ENCODE measurements around the gene BPI.
"Not testable (repeated sequence)": the region's sequence is repeated elsewhere in the genome, so short reads cannot be mapped to it uniquely, and the experiment has no call there.

BPI gene

DNA sequence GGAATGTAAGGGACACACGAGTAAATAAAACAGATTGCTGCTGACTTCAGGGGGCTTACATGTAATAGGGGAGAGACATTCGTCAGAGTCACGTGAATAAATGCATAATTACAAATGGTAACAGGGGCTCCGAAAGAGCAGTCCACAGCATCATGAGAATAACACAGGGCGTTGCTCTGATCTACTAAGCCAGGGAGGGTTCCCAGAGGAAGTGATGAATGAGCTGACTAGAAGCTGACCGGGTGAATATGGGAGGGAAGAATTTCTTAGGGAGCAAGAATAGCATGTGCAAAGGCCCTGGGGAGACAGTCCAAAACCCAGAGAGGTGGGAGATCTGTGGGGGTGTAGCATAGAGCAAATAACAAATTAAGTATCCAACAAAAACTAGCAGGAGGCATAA is 2.4 kb downstream of the BPI start:
- no peak for FAIRE-seq

- no peak for FAIRE-seq
Observed at GRCh38 chr20:38307371-38308046, 3.6 kb downstream of the BPI start.

- no peak for FAIRE-seq
Observed at GRCh38 chr20:38308047-38308438, 4.1 kb downstream of the BPI start.

DNA sequence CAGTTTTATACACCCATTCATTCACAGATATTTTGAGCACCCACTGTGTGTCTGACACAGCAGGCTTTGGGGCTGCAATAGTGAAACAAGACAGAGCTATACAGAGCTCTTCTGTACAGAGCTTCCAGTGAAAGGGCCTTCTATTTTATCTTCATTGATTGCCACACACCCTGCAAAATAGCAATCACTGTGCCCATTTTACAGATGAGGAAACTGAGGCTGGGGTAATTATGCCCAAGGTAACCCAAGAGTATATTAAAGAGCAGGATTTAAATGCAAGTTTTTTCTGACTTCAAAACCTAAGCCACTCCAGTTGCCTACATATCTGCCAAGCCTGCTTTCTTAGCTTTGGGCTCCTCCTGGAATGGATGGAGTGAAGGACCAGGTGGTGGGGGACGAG is 4.5 kb downstream of the BPI start:
- no peak for FAIRE-seq

DNA sequence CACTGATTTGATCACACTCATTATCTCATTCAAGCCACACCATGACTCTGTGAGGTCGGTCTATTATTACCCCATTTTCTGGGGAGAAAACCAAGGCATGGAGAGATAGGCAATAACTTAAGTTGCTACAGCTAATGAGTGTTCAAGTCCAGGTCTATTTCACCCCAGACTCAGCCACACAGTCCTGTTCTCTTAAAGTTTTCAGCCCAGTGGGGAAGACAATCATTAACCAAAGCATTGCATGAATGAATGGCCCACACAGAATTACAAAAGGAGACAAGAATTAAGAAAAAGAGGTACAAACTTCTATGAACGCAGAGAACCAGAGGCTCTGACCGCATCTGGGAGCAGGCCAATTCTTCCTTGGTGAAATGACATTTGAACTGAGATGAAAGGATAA is 7.1 kb downstream of the BPI start:
- FAIRE-seq: no peak

GRCh38 chr20:38311491-38311890 is 7.5 kb downstream of the BPI start:
- no peak for FAIRE-seq

DNA sequence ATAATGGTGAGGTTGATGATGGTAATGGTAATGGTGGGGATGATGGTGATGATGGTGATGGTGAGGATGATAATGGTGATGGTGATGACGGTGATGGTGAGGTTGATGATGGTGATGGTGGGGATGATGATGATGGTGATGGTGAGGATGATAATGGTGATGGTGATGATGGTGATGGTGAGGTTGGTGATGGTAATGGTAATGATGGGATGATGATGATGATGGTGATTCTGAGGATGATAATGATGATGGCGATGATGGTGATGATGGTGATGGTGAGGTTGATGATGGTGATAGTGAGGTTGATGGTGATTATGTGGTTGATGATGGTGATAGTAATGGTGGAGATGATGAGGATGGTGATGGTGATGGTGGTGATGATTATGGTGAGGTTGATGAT is 9.7 kb downstream of the BPI start:
- FAIRE-seq: no peak

GRCh38 chr20:38314350-38314749 is 10.4 kb downstream of the BPI start:
- not testable (repeated sequence) for FAIRE-seq

DNA sequence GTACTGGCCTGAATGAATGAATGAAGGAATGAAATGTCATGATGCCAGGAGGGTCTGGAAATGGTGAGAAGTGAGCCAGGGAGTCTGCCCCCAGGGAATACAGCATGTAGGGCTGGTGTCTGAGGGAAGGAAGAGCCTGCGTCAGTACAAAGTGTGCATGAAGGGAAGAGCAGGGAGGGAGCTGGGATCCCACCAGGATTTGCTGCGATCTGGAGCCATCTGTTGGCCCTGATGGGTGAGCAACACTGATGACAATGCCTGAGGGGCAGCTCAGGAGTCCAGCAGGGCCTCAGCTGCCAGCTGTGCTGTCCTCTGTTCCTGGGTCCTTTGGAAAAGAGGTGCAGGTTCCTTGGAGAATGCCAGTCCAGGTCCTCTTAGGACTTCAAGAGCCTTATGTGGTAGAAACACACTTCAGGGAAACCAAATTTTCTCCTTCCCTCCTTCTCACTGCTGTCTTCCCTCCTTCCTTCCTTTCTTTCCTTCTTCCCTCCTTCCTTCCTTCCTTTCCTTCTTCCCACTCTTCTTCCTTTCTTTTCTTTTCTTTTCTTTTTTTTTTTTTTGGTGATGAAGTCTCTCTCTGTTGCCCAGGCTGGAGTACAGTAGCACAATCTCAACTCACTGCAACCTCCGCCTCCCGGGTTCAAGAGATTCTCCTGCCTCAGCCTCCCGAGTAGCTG is 11.5 kb downstream of the BPI start:
- FAIRE-seq: no peak

- FAIRE-seq: no peak
Observed at GRCh38 chr20:38316341-38316740, 12.4 kb downstream of the BPI start.

GRCh38 chr20:38317422-38317821 is 13.5 kb downstream of the BPI start:
- FAIRE-seq: no peak

DNA sequence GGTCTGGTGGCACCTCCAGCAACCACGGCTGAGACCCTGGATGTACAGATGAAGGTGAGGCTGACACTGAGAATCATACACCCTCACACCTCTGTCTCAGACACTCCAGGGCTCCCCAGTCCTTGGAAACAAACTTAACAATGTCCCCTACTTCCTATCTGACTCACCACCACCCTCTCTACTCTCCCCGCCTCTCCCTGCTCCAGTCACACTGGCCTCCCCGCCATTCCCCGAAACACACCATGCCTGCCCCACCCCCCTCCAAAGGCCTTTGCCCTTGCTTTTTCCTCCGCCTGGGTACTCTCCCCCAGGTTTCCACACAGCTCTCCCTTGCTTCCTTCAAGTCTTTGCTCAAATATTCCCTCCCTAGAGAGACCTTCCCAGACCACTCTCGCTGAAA is 16.3 kb downstream of the BPI start:
- FAIRE-seq: no peak

- peak; percentile 90 for FAIRE-seq
Observed at GRCh38 chr20:38321959-38322598, 18.1 kb downstream of the BPI start.

DNA sequence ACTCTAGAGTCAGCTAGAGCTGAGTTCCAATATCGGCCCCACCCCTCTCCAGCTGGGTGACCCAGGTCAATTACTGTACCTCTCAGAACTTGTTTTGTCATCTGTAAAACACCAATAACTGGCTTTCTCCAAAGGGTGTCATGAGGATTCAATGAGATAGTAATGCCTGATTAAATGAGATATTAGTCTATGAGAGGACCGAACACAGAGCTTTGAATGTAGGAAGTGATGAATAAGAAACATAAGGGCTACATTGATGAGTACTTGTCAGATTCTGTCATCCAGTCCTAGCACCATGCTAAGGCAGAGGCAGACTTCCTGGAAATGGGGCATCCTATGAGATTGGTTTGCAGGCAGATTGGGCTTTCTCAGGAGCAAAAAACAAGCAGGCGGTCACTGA is 20.2 kb downstream of the BPI start:
- no peak for FAIRE-seq

DNA sequence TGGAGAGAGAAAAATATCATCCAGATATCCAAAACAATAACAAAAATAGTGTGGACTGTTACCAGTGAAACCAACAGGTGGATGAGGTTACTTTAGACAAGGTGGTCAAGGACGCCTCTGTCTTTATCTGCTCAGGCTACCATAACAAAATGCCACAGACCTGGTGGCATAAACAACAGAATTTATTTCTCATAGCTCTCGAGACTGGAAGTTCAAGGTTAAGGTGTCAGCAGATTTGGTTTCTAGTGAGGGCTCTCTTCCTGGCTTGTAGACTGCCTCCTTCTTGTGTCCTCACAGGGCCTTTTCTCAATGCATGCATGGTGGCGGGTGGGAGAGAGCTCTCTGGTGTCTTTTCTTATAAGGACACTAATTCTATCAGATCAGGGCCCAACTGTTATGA is 21.2 kb downstream of the BPI start:
- FAIRE-seq: no peak

DNA sequence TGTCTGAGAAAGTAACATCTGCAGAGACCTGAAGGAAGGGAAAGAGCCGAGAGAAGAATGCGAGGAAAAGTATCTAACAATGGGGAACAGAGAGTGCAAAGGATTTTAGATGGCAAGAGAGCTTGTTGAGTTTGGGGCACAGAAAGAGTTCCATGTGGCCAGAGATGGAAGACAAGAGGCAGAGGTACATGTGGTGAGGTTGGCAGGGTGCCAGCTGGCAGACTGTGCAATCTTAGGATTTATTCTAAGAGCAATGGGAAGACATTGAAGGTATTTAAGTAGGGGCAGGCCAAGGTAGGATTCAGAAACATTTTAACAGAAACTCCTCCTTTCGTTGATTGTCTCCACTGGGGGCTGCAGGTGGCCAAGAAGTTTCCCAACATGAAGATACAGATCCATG is 21.9 kb downstream of the BPI start:
- no peak for FAIRE-seq

DNA sequence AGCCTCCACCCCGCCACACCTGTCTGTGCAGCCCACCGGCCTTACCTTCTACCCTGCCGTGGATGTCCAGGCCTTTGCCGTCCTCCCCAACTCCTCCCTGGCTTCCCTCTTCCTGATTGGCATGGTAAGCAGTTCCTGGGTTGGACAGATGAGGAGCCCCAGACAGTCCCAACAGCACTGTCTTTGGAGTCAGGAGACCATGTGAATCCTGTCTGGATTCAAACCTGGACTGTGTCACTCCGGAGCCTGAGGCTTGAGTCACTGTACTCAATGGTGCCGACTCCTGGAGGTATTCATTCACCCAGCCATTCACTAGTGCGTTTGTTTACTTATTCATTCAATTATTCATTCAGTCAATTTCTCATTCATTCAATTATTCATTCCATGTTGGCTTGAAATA is 22.4 kb downstream of the BPI start:
- no peak for FAIRE-seq

DNA sequence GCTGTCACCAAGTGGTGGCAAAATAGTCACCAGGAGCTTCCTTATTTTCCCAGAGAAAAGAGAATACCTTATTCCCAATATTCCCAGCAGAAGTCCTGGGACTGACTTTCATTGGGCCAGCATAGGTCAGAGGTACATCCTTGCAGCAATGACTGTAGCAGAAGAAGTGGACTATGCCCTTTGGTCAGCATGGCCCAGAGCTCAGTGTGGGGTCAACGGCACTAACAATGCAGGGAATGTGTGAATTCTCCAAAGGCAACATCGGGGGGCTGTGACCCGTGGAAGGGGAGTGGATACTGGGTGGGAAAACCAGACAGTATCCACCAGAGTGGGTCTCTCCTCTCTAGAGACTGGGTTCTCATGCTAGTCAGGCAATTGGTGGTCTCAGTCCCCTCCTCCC is 26.7 kb downstream of the BPI start:
- FAIRE-seq: no peak

- FAIRE-seq: no peak
Observed at GRCh38 chr20:38331245-38331644, 27.3 kb downstream of the BPI start.

GRCh38 chr20:38331814-38332213 is 27.9 kb downstream of the BPI start:
- no peak for FAIRE-seq

- FAIRE-seq: no peak
Observed at GRCh38 chr20:38334016-38334415, 30.1 kb downstream of the BPI start.

DNA sequence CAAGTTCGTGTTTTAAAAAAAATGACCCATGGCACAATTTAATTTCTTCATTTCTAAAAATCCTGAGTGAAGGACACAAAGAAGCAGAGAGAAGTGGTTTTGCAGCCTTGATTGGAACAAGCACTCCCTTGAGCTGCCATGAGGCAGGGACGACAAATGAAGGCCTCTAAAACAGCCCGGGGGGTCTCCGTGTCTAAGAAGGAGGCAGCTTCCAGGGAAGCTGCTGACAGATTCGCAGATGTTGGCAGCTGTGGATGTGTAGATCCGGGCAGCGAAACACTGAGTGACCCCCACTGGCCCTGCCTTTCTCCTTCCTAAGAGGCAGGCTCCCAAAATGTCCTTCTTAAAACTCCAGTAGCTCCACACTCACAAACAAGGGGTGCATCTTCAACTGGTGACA is 32.8 kb downstream of the BPI start:
- no peak for FAIRE-seq

DNA sequence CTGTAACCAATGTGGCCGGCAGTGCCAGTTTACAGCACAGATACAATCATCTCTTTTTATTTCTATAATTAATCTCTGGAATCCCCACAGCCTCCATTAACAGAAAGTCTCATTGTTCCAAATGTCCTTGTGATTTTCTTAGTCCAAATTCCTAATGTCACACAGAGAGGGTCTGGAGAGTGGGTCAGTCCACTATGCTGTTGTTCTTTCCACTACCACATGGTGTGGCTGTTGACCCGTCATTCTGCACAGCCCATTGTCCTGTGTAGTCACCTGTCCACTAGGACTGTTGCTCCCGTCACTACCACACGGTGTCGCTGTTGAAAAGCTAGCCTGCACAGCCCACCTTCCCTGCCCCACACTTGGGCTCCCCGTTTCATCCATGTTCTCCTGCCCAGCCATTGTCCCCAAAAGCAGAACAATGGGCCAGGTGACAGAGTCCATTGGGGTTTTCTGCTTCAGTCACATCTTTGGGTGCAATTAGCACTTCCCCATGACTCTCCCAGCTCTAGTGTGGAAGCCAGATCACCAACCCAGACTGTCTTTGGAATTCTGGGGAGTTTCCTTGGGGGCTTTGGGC is 33.7 kb downstream of the BPI start:
- FAIRE-seq: no peak

DNA sequence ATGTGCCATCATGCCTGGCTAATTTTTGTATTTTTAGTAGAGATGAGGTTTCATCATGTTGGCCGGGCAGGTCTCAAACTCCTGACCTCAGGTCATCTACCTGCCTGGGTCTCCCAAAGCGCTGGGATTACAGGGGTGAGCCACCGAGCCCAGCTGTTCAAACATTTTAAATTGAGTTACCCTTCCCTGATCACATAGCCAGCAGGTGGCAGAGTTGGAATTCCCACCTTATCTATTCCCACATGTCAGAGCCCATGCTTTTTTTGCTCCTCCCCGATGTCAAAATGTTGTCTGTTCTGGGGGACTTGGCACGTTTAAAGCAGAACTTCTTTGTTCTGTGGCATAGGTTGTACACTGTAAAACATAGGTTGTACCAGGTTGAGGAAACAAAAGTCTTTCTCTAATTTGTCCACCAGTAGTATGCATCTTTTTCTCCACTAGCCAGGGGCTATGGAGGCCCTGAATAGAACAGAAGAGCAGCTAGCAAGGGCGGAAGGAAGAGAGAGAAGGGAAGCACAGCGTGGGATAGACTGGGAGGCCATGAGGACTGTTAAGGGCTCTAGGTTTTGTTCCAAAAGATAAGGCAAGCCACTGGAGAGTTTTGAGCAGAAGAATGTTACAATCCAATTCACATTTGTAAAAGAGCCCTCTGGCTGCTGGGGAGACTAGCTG is 35.0 kb downstream of the BPI start:
- FAIRE-seq: no peak

Measured in TTC549 (cell line).